ENCODE data around the gene SPTBN1. TPM values are rescaled to one million over a fixed set of nuclear protein-coding genes. Genes with fewer than 3 reads are reported as not detected.

The SPTBN1 gene
- total and polyA plus RNA-seq, 2 experiments from 2014 or later: 57.7 to 187 TPM

GRCh38 chr2:54434711-54435110, 21.4 kb upstream of the SPTBN1 start:
- 75 to 86% methylated on average over 2 of the region's 2 CpGs for WGBS, 2 experiments (ENCODE audit: low coverage in 1 of 2, low lambda C conversion rate in 2 of 2, missing lambda C conversion rate in 2 of 2)
- Histone ChIP-seq H3K4me3 (no peak overlapping the region), H3F3A (ENCODE audit: insufficient read depth) (no peaks in the 10 kb centered on the region), H3K4me2 (ENCODE audit: unreplicated experiment) (no peak overlapping the region), H3K27ac (no peak overlapping the region), H3K36me3 (ENCODE audit: low read depth) (no peaks in the 10 kb centered on the region), H3K9ac (no peak overlapping the region), H3K4me1 (ENCODE audit: insufficient read depth) (peaks cover 10% of the 10 kb centered on the region; the same call in 1 of the 2 replicates), H4K20me1 (ENCODE audit: insufficient read depth) (no peaks in the 10 kb centered on the region), H2AFZ (no peak overlapping the region), H3K9me3 (ENCODE audit: low read depth) (no peaks in the 10 kb centered on the region), H3K79me2 (ENCODE audit: insufficient read depth) (no peaks in the 10 kb centered on the region), H3K27me3 (replicated peaks; ENCODE audit: insufficient read depth) (no peaks in the 10 kb centered on the region), H3K9me2 (ENCODE audit: insufficient read depth) (no peaks in the 10 kb centered on the region)
- in situ Hi-C loops (cut with MboI): no loop called here
- DNase-seq: no peak
- no peak for TF ChIP-seq EZH2phosphoT487 (IDR thresholded peaks at IDR 0.05; ENCODE audit: insufficient read depth, low read depth)
- no peak for TF ChIP-seq EZH2 (IDR thresholded peaks at IDR 0.05; ENCODE audit: insufficient read depth, poor library complexity, severe bottlenecking)

- DNase-seq: no peak
- WGBS, 2 experiments (ENCODE audit: low coverage in 1 of 2, low lambda C conversion rate in 2 of 2, missing lambda C conversion rate in 2 of 2): 73 to 79% methylated on average over 8 of the region's 8 CpGs
These were observed 20.6 kb upstream of the SPTBN1 start for GRCh38 chr2:54435325-54436226.

DNA sequence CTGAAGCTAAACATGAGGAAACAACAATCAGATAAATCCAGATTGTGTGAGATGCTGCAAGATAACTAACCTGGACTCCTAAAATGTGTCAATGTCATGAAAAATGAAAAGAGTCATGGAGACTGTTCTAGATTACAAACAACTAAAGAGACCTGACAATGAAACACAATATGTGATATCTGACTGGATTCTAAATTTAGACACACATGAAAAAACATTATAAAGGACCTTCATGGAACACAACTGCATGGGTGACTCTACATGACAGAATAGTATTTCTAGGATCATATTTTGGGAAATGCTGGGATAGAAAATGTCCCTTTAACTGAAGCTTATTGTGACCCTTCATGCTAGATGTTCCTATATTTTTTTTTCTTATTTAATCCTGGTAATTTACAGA, 18.5 kb upstream of the SPTBN1 start:
- Histone ChIP-seq H3K4me1 (ENCODE audit: insufficient read depth) (peaks cover 8% of the 10 kb centered on the region; the same call in 1 of the 2 replicates), H3K9me3 (ENCODE audit: low read depth) (no peaks in the 10 kb centered on the region), H3K27ac (no peak overlapping the region), H3K9me2 (ENCODE audit: insufficient read depth) (no peaks in the 10 kb centered on the region), H3K27me3 (replicated peaks; ENCODE audit: insufficient read depth) (no peaks in the 10 kb centered on the region), H3K4me3 (no peak overlapping the region), H2AFZ (no peak overlapping the region), H3K4me2 (ENCODE audit: unreplicated experiment) (no peak overlapping the region), H3K79me2 (ENCODE audit: insufficient read depth) (no peaks in the 10 kb centered on the region), H3K9ac (no peak overlapping the region), H3F3A (ENCODE audit: insufficient read depth) (no peaks in the 10 kb centered on the region), H3K36me3 (ENCODE audit: low read depth) (no peaks in the 10 kb centered on the region), H4K20me1 (ENCODE audit: insufficient read depth) (no peaks in the 10 kb centered on the region)
- no peak for DNase-seq
- in situ Hi-C loops (cut with MboI): no loop called here
- TF ChIP-seq EZH2phosphoT487 (IDR thresholded peaks at IDR 0.05; ENCODE audit: insufficient read depth, low read depth) (no peak), EZH2 (IDR thresholded peaks at IDR 0.05; ENCODE audit: insufficient read depth, poor library complexity, severe bottlenecking) (no peak)

More at GRCh38 chr2:54435325-54436226, 20.6 kb upstream of the SPTBN1 start:
- H2AFZ ChIP-seq: no peak overlapping the region
- H3K4me2 ChIP-seq (ENCODE audit: unreplicated experiment): no peak overlapping the region
- H3K9me2 ChIP-seq (ENCODE audit: insufficient read depth): no peaks in the 10 kb centered on the region
- in situ Hi-C loops (cut with MboI): no loop called here
- no peaks in the 10 kb centered on the region for H3F3A ChIP-seq (ENCODE audit: insufficient read depth)
- no peak overlapping the region for H3K9ac ChIP-seq
- no peaks in the 10 kb centered on the region for H4K20me1 ChIP-seq (ENCODE audit: insufficient read depth)
- H3K9me3 ChIP-seq (ENCODE audit: low read depth): no peaks in the 10 kb centered on the region
- H3K36me3 ChIP-seq (ENCODE audit: low read depth): no peaks in the 10 kb centered on the region
- no peak overlapping the region for H3K4me3 ChIP-seq
- H3K79me2 ChIP-seq (ENCODE audit: insufficient read depth): no peaks in the 10 kb centered on the region
- no peak overlapping the region for H3K27ac ChIP-seq
- peaks cover 8% of the 10 kb centered on the region; the same call in 1 of the 2 replicates for H3K4me1 ChIP-seq (ENCODE audit: insufficient read depth)
- TF ChIP-seq EZH2phosphoT487 (IDR thresholded peaks at IDR 0.05; ENCODE audit: insufficient read depth, low read depth): no peak
- no peaks in the 10 kb centered on the region for H3K27me3 ChIP-seq (replicated peaks; ENCODE audit: insufficient read depth)

DNA sequence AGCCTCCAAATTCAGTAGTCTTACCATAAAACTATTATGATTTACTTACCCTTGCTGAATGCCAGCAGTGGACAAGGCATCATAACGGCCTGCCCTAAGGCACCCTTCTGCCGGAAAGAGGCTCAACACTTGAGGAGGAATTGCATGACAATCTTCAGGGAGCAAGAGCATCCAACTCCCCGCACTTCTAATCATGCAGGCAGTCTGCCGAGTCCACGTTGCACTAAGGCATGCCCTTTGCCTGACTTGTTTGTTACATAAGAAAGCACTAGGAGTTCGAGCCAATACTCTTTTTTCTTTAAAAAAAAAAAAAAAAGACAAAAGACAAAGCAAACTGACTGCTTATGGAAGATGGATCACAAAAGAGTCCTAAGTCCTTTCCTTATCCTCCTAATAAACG, 17.9 kb upstream of the SPTBN1 start:
- no peak for TF ChIP-seq EZH2 (IDR thresholded peaks at IDR 0.05; ENCODE audit: insufficient read depth, poor library complexity, severe bottlenecking)
- TF ChIP-seq EZH2phosphoT487 (IDR thresholded peaks at IDR 0.05; ENCODE audit: insufficient read depth, low read depth): no peak
- Histone ChIP-seq H3K9me3 (ENCODE audit: low read depth) (no peaks in the 10 kb centered on the region), H3K9ac (no peak overlapping the region), H3F3A (ENCODE audit: insufficient read depth) (no peaks in the 10 kb centered on the region), H3K4me1 (ENCODE audit: insufficient read depth) (peaks cover 8% of the 10 kb centered on the region; the same call in 1 of the 2 replicates), H3K27me3 (replicated peaks; ENCODE audit: insufficient read depth) (no peaks in the 10 kb centered on the region), H3K9me2 (ENCODE audit: insufficient read depth) (no peaks in the 10 kb centered on the region), H3K79me2 (ENCODE audit: insufficient read depth) (no peaks in the 10 kb centered on the region), H3K4me2 (ENCODE audit: unreplicated experiment) (no peak overlapping the region), H4K20me1 (ENCODE audit: insufficient read depth) (no peaks in the 10 kb centered on the region), H3K27ac (no peak overlapping the region), H3K4me3 (no peak overlapping the region), H2AFZ (no peak overlapping the region), H3K36me3 (ENCODE audit: low read depth) (no peaks in the 10 kb centered on the region)
- DNase-seq: peak; percentile 60
- in situ Hi-C loops (cut with MboI): no loop called here
- 17 to 23% methylated on average over 7 of the region's 7 CpGs for WGBS, 2 experiments (ENCODE audit: low coverage in 1 of 2, low lambda C conversion rate in 2 of 2, missing lambda C conversion rate in 2 of 2)

Data from GM23248 (cell line).